KBM-7 (cell line): ENCODE measurements around the gene RAPGEF4.

Source experiments
- DNase-seq: peaks from one replicate; pipeline ENCODE4 v3.0.0-alpha.2; 2015
- in situ Hi-C: fragments of 300-500 bp; cut with MboI; formaldehyde crosslinking; loops from 2 replicates; pipeline ENCODE4 v1.14.3; 2020; ENCODE audit warnings: low sequenced_read_pairs, low pct_unique_long_range_greater_than_20kb, mixed read lengths

RAPGEF4 gene

DNA sequence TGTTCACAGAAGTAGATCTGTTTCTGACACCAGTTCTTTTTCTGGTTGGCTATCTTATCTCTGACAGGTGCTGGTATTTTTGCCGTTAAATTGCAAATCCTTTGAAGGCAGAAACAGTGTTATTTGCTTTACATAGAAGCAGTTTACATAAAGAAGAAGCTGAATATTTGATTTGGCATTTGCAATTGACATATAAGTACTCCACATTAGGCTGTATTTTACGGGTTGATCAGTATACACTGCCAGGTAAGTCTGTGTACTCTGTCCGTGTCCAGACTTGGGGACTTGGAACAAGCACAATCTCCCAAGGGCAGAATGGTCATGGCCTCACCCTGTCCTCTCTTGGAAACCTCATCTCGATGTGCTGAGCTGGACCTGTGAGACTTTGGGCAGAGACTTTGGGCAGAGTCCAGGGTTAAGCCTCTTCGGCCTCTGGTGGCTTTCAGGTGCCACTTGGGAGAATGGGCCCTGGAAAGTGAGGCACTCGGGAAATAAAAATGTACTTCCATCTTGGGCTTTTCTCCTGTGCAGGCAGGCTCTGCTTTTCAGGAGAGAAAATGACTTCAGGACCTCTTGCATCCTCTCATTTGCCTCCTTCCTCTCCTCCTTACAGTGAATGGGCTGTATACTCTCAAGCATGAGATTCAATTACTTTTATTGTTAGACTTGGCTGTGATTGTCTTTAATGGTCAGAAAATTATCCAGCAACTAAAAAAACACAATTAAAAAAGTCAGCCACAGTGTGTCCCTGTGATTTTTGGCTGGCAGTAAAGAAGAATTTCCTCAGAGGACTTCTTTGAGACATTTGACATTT is 108.5 kb downstream of the RAPGEF4 start:
- in situ Hi-C loops, result no loop called here
- no peak for DNase-seq

DNA sequence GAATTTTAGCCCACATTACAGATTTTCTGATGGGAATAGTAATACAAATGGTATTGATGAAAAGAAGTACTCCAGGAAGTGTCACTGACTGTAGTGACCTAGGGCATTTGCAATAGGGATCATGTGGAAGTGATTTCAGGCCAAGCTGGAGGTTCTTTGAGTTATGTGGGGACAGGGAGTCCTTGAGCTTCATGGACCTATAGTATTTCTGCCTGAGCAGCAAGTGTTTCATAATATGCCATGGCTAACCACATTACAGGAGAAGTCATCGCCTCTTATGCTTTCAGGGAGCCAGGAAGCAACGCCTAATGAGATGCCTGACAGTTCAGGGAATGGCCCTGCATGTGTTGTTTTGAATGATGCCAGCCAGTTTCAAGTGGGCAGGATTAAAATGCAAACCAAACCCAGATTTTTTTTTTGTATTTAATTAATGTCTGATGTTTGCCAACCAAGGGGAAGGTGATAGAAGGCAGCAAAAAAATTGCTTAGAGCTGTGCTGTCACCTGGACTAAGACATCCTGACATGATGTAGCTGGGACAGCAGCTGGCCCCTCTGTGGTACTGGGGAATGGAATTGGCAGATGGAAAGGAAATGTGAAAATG is 109.5 kb downstream of the RAPGEF4 start:
- in situ Hi-C loops, result no loop called here
- no peak for DNase-seq

DNA sequence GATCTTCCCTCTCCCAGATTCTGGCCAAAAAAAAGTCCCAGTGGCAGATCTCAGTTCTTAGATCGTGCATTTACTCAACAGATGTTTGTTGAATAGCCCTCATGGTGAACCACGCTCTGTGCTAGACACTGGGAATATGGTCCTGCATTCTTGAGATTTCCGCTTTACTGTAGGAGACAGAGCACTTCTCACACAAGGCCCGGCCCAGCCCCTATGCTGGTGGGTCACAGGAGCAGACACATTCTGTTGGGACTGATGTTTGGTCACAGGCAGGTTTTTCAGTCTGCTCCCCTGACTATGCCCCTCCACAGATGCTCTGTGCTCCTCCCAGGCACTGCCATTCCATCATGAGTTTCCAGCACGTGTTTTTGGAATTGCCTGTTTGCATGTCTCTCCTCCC is 110.9 kb downstream of the RAPGEF4 start:
- DNase-seq, result no peak
- in situ Hi-C loops, result no loop called here

DNA sequence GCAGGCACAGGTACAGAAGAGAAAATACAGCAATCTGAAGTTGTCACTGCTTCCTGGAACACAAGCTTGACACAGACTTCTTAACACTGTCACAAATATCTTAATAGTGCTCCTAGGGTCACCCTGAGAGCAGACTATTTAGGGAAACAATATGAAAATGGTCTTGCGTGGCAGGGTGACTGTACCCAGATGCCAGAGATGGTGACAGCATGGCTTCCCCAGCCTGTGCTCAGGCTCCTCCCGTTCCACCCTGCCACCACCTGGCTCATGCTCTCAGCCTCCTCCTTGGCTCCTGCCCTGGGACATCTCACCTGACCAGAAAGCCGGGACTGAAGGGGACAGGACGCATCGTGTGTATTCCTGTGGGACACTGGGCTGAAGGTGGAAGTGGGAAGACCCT is 111.5 kb downstream of the RAPGEF4 start:
- in situ Hi-C loops, result no loop called here
- no peak for DNase-seq

- in situ Hi-C loops, result no loop called here
- DNase-seq, result no peak
Observed at GRCh38 chr2:172848519-172848918, 112.9 kb downstream of the RAPGEF4 start.

DNA sequence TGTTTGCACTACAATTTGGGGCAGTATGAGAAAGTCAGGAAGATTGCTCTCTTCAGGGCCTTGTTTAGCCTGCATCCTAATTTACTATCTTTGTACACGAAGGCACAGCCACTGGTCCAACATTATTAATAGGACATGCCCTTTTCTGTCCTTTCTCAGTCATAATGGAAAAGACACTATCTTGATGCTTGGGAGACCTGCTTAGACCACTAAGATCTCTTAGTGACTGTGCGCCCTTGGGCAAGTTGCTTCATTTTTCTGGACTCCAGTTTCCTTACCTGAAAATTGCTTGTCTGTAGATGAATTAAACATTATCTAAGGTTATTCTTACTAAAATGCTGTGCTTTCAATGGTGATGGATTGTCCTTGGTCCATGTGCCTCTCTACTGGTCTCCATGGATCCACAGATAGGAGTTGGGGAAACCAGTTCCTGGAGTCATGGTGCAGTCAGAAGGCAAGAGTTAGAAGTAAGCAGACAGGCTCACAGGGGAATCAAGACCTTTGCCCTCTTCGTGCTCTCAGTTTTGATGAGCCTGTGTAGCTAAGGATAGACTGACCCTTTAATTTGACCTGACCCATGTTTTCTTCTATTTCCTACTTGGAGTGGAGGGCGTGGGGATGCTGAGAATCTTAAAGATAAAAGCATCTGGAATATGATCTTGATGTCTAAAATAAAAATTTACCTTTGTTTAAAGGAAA is 114.0 kb downstream of the RAPGEF4 start:
- in situ Hi-C loops, result no loop called here
- no peak for DNase-seq

DNA sequence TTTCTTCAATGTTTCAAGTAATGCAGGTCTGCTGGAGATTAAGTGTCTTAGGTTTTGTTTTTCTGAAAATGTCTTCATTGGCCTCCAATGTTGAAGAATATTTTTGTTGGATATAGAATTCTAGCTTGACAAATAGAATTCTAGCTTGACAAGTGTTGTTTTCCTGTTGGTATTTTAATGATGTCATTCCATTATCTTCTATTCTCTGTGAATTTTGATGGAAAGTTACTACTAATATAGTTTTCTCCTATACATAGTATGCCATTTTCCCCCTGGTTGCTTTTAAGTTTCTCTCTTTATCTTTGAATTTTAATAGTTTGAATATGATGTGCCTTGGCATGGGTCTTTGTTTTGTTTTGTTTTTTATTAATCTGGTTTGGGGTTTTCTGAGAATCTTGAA is 119.9 kb downstream of the RAPGEF4 start:
- no peak for DNase-seq
- in situ Hi-C loops, result no loop called here

- in situ Hi-C loops, result no loop called here
- no peak for DNase-seq
Observed at GRCh38 chr2:172856606-172857005, 121.0 kb downstream of the RAPGEF4 start.

DNA sequence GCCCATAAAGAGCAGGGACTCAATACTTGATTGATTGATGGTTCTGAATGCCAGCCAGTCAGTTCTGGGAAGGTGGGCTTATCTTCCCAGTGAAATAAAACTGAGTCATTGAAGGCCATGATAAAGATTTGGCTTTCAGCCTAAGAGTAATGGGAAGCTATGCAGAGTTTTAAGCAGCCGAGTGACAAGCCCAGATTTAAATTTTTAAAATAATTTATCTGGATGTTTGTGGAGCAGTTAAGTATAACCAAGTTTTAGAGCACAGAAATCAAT is 122.8 kb downstream of the RAPGEF4 start:
- DNase-seq, result no peak
- in situ Hi-C loops, result no loop called here

GRCh38 chr2:172859581-172860335 is 124.1 kb downstream of the RAPGEF4 start:
- in situ Hi-C loops, result no loop called here
- no peak for DNase-seq

DNA sequence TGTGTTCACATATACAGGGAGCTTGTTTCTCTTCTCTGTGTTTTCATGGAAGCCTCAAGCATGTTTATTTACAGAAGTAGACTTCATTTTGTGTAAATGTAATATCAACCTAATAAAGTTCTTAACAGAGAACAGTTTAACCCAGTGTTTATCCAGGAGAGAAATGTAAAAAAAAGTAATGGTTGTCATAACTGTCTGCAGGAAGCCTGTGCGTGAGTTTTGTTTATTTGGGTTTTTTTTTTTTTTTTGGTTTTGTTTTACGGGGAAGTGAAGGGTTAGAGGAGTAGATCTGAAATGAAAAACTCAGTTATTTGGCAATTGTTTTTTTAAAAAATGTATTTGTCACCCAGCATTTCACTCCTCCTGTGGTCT is 124.7 kb downstream of the RAPGEF4 start:
- DNase-seq, result no peak
- in situ Hi-C loops, result no loop called here

GRCh38 chr2:172861098-172861497 is 125.5 kb downstream of the RAPGEF4 start:
- no peak for DNase-seq
- in situ Hi-C loops, result no loop called here

- in situ Hi-C loops, result no loop called here
- DNase-seq, result no peak
Observed at GRCh38 chr2:172861656-172862476, 126.2 kb downstream of the RAPGEF4 start.

- in situ Hi-C loops, result no loop called here
- DNase-seq, result no peak
Observed at GRCh38 chr2:172863341-172863740, 127.7 kb downstream of the RAPGEF4 start.

GRCh38 chr2:172864182-172864581 is 128.5 kb downstream of the RAPGEF4 start:
- peak; percentile 73 for DNase-seq
- in situ Hi-C loops, result no loop called here

DNA sequence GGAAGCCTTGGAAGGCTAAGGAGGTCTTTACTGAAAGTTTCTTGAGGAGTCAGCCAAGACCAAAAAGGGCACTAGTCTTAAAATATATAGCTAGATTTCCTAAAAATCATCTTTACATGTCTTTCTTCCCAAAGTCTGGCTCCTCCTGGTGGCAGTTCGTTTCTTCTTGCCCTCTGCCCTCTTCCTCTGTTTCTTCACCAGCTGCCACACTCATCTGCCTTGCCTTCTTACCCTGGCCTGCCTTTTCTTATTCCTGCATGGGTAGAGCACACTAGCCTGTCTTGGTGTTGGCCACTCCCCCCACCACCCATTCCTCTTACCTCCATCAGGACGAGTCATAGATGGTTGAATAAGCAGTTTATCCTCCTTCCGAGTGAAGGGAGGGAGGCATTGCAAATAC is 129.8 kb downstream of the RAPGEF4 start:
- in situ Hi-C loops, result no loop called here
- DNase-seq, result no peak

- DNase-seq, result no peak
- in situ Hi-C loops, result no loop called here
Observed at GRCh38 chr2:172869861-172870260, 134.2 kb downstream of the RAPGEF4 start.

- no peak for DNase-seq
- in situ Hi-C loops, result no loop called here
Observed at GRCh38 chr2:172870396-172870795, 134.8 kb downstream of the RAPGEF4 start.

- DNase-seq, result no peak
- in situ Hi-C loops, result no loop called here
Observed at GRCh38 chr2:172877826-172878225, 142.2 kb downstream of the RAPGEF4 start.
